Activated naive CD8-positive, alpha-beta T cell treated with anti-CD3 and anti-CD28 coated beads, Interleukin-2, amount 50 U/mL, for 24 hours (primary cell): ENCODE results near the gene AGTR1.
"Not testable (repeated sequence)": the region's sequence is repeated elsewhere in the genome, so short reads cannot be mapped to it uniquely, and the experiment has no call there.

Source experiments
- ATAC-seq: fragments of 150-1000 bp; cut with Tn5 transposase; one replicate; pipeline ENCODE4 v1.10.0; 2021
- DNase-seq: peaks from one replicate; pipeline ENCODE4 v3.0.0; 2021
- H3K27ac Mint-ChIP-seq: one replicate; pipeline ENCODE4 v1.8.0; 2021; ENCODE audit warnings: mild to moderate bottlenecking, mixed read lengths
- H3K27me3 Mint-ChIP-seq: one replicate; pipeline ENCODE4 v1.8.0; 2021; ENCODE audit warnings: mixed read lengths
- H3K36me3 Mint-ChIP-seq: one replicate; pipeline ENCODE4 v1.8.0; 2021; ENCODE audit warnings: low read depth, mixed read lengths
- H3K4me1 Mint-ChIP-seq: one replicate; pipeline ENCODE4 v1.8.0; 2021; ENCODE audit warnings: mixed read lengths
- H3K4me3 Mint-ChIP-seq: one replicate; pipeline ENCODE4 v1.8.0; 2021; ENCODE audit warnings: mild to moderate bottlenecking, moderate library complexity, mixed read lengths
- H3K9me3 Mint-ChIP-seq: one replicate; pipeline ENCODE4 v1.8.0; 2021; ENCODE audit warnings: mixed read lengths

The AGTR1 gene

DNA sequence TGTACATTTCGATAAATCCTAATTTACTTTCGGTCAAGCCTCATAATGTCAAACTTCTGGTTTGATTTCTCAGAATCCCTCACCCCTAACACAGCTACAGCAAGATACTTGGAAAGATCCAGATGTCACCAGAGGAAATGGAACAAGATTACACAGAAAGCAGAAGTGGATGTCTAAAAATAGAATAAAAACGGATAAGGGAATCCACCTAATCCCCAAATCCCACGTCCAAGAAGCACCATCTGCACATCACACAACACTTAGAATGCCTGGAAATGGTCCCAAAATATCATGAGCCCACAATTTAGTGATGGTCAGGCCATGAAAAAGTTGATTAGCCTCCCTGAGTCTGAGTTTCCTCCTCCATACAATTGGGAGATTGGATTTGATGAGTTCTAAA is 61.7 kb downstream of the AGTR1 start:
- H3K9me3 Mint-ChIP-seq = no peaks in the 10 kb centered on the region
- H3K36me3 Mint-ChIP-seq = no peaks in the 10 kb centered on the region
- no peak overlapping the region for H3K4me3 Mint-ChIP-seq
- no peak for ATAC-seq
- DNase-seq = no peak
- H3K27me3 Mint-ChIP-seq = peaks cover 5% of the 10 kb centered on the region
- no peak overlapping the region for H3K27ac Mint-ChIP-seq
- H3K4me1 Mint-ChIP-seq = no peaks in the 10 kb centered on the region

DNA sequence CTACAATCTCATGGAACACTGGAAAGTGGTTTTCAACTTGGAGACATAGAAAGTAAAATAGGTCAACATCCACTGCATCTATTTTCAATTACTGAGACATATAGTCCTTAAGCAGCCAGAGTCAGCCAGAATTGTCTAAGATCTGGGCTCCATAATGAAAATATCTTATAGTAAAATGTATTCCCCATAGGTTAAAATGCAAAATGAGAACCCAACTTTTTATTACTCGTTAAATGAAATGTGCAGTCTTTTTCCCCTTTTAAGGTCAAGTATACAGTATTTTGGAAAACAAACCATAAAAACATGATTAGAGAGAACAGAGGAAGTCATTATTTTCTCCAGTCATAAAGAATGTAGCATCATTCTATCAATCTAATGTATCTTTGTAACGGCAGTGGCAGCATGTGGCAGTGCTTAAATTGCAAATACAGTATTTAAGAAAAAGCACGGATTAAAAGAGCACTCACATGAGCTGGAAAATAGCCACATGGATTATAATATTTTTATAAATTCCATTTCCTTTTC is 65.5 kb downstream of the AGTR1 start:
- Mint-ChIP-seq H3K27me3 (no peaks in the 10 kb centered on the region), H3K9me3 (peaks cover 2% of the 10 kb centered on the region), H3K27ac (no peak overlapping the region), H3K4me3 (no peak overlapping the region), H3K36me3 (no peaks in the 10 kb centered on the region), H3K4me1 (no peaks in the 10 kb centered on the region)
- ATAC-seq (no peak), DNase-seq (no peak)

DNA sequence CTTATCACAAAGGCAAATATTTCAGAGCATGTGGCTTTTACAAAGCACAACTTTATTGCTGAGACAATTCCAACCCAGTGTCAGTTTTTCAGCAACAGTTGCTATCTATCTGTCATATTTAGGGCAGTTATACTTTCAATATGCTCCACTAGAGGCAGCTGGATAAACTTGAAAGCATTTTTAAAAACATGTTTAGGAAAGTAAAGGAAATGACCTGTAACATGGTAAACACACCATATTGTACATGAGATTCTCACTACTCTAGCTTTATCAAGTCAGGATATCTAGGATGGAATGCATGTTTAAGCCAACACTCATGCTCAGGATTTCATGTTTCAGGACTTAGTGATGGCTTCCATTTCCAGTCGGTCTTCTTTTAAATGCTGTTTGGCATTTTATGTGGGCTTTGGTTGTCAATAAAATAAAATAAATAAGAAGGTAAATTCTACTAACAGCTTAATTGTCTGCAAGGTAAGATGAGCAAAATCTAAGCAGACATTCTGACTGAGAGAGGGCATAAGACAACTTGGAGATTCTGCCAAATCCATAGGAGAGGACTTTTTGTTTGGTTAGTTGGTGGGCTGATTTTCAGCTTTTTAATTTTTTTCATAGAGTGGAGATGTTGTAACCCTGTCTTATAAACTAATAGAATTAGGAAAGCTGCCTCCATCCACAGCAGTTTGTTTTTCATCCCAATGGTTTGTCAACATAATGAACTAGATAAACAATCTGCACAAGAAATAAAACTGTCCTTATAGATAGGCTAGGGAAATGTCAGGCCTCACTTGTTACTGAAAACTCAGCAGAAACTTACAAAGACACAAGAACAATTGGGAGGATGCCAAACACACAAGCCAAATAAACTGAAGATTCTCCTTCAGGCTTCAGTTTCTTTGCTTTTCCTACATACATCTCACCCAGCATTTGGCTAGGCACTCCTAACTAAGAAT is 66.6 kb downstream of the AGTR1 start:
- Mint-ChIP-seq H3K4me1 (no peaks in the 10 kb centered on the region), H3K27ac (no peak overlapping the region), H3K27me3 (no peaks in the 10 kb centered on the region), H3K9me3 (peaks cover 10% of the 10 kb centered on the region), H3K4me3 (no peak overlapping the region), H3K36me3 (no peaks in the 10 kb centered on the region)
- DNase-seq = no peak
- ATAC-seq = no peak

DNA sequence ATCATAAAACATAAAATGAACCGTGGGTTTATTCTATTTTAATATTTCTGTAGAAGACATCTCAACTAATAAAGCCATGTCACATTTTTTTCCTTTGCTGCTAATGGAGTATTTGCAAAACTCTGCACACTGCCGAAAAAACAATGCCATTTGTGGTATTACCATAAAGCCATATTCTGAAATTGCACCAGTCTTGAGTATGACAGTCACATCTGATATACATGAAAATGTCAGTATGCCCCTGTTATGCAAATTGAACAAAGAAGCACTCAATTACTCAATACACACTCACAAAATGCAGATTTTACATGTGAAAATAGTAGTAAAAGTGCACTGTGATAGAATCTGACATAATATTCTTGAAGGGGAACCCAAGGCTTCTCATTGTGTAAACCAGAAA is 74.7 kb downstream of the AGTR1 start:
- no peaks in the 10 kb centered on the region for H3K36me3 Mint-ChIP-seq
- no peak overlapping the region for H3K4me3 Mint-ChIP-seq
- no peaks in the 10 kb centered on the region for H3K4me1 Mint-ChIP-seq
- peaks cover 23% of the 10 kb centered on the region for H3K9me3 Mint-ChIP-seq
- H3K27me3 Mint-ChIP-seq = no peaks in the 10 kb centered on the region
- no peak overlapping the region for H3K27ac Mint-ChIP-seq
- no peak for ATAC-seq
- DNase-seq = no peak

DNA sequence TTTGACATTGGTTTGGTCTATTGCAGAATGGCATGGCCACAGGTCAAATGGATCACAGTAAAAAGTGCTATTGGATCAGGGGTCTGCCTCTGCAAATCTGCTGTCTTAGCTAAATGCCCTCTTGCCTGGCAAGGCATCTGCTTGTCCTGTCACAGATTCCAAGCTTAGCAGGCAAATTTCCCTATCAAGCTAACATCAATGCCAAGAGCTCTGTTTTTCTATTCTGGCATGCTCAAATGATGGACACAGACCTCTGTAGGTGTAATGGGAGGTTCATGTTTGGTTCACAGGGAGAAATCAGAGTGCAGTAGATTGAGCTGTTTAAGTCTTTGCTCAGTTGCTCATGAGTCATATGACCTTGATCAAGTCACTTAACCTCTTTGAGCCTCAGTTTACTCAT is 75.1 kb downstream of the AGTR1 start:
- ATAC-seq (no peak), DNase-seq (no peak)
- Mint-ChIP-seq H3K9me3 (peaks cover 23% of the 10 kb centered on the region), H3K4me3 (no peak overlapping the region), H3K4me1 (no peaks in the 10 kb centered on the region), H3K27ac (no peak overlapping the region), H3K27me3 (no peaks in the 10 kb centered on the region), H3K36me3 (no peaks in the 10 kb centered on the region)

DNA sequence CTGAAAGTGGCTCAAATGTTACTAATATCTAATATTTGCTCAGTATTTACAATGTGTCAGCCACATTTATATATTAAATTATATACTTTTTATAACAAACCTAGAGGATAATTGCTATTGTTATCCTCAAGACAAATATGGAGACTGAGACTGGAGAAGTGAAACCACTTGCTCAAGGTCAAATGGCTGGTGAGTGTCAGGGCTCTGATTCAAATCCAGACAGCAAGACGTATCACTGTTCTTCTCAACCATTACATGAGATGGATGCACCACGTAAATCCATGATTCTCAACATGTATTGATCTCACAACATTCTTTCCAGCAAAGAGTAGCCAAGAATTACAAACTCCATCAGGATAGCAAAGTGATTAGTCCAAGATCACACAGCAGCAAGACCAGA is 76.1 kb downstream of the AGTR1 start:
- H3K27me3 Mint-ChIP-seq = no peaks in the 10 kb centered on the region
- no peak overlapping the region for H3K4me3 Mint-ChIP-seq
- H3K9me3 Mint-ChIP-seq = peaks cover 18% of the 10 kb centered on the region
- no peaks in the 10 kb centered on the region for H3K4me1 Mint-ChIP-seq
- no peak for ATAC-seq
- no peak overlapping the region for H3K27ac Mint-ChIP-seq
- H3K36me3 Mint-ChIP-seq = no peaks in the 10 kb centered on the region
- DNase-seq = no peak

DNA sequence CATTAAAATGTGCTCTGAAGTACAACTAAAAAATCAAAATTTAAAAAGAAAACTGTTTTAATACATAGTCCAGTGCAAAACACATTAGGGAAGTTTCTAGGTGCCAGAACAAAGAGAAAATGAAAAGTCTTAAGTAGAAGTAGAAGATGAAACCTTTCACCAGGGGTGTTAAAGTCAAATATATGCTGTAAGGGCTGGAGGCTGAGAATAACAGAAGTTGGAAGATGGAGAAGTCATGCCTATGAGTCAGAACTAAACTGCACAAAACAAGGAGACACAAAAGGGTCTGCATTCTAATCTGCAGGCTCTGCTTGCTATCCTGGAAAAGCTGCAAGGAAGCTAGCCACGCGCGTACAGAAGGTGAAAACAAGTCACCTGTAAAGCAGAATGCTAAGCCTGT is 81.2 kb downstream of the AGTR1 start:
- Mint-ChIP-seq H3K4me3 (no peak overlapping the region), H3K36me3 (no peaks in the 10 kb centered on the region), H3K27me3 (no peaks in the 10 kb centered on the region), H3K9me3 (peaks cover 4% of the 10 kb centered on the region), H3K4me1 (no peaks in the 10 kb centered on the region), H3K27ac (no peak overlapping the region)
- ATAC-seq (no peak), DNase-seq (no peak)

DNA sequence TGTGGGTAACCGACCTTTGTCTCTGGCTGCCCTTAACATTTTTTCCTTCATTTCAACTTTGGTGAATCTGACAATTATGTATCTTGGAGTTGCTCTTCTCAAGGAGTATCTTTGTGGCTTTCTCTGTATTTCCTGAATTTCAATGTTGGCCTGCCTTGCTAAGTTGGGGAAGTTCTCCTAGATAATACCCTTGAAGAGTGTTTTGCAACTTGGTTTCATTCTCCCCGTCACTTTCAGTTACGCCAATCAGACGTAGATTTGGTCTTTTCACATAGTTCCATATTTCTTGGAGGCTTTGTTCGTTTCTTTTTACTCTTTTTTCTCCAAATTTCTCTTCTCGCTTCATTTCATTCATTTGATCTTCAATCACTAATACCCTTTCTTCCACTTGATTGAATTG is 87.3 kb downstream of the AGTR1 start:
- not testable (repeated sequence) for H3K27me3 Mint-ChIP-seq, H3K4me1 Mint-ChIP-seq, ATAC-seq, H3K27ac Mint-ChIP-seq, H3K4me3 Mint-ChIP-seq, DNase-seq, H3K36me3 Mint-ChIP-seq, H3K9me3 Mint-ChIP-seq

DNA sequence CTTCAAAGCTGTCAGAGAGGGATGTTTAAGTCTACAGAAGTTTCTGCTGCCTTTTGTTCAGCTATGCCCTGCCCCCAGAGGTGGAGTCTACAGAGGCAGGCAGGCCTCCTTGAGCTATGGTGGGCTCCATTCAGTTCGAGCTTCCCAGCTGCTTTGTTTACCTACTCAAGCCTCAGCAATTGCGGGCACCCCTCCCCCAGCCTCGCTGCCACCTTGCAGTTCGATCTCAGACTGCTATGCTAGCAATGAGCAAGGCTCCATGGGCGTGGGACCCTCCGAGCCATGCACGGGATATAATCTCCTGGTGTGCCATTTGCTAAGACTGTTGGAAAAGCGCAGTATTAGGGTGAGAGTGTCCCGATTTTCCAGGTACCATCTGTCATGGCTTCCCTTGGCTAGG is 88.5 kb downstream of the AGTR1 start:
- not testable (repeated sequence) for H3K4me1 Mint-ChIP-seq, H3K36me3 Mint-ChIP-seq, H3K4me3 Mint-ChIP-seq, H3K27me3 Mint-ChIP-seq, H3K9me3 Mint-ChIP-seq, ATAC-seq, DNase-seq, H3K27ac Mint-ChIP-seq

DNA sequence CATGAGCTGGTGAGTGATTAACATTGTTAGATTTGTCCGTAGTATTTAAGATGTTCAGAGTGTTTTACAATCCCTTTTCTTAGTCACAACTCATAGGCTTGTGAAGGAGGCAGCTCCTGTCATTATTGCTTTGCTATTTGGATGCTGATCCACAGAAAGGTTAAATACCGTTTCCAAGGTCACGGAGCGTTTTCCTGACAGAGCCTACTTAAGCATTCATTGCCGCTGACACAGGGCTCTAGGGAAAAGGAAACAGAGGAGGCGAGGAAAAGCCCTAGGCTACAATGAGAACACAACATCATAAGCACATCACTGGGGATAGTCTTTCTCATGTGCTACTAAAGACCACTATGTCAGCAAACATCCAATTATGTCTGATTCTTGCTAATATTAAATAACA is 91.4 kb downstream of the AGTR1 start:
- Mint-ChIP-seq H3K4me1 (no peaks in the 10 kb centered on the region), H3K9me3 (no peaks in the 10 kb centered on the region), H3K27me3 (peaks cover 2% of the 10 kb centered on the region), H3K36me3 (no peaks in the 10 kb centered on the region), H3K4me3 (no peak overlapping the region), H3K27ac (no peak overlapping the region)
- DNase-seq (no peak), ATAC-seq (no peak)

DNA sequence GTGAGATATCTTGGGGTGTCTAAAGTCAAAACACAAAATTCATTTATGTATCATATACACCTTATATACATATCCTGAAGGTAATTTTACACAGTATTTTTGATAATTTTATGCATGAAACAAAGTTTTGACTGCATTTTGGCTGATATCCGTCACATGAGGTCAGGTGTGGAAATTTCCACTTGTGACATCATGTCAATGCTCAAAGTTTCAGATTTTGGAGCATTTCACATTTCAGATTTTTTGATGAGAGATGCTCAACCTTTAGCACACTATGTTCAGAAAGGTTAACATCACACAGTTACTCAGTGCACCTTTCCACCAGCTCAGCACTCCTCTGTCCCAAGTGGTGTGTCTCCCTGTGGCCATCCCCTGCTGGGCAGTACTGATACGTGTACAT is 92.2 kb downstream of the AGTR1 start:
- DNase-seq (no peak), ATAC-seq (no peak)
- H3K4me3 Mint-ChIP-seq = no peak overlapping the region
- no peaks in the 10 kb centered on the region for H3K9me3 Mint-ChIP-seq
- H3K27ac Mint-ChIP-seq = no peak overlapping the region
- H3K36me3 Mint-ChIP-seq = no peaks in the 10 kb centered on the region
- H3K4me1 Mint-ChIP-seq = no peaks in the 10 kb centered on the region
- peaks cover 2% of the 10 kb centered on the region for H3K27me3 Mint-ChIP-seq

DNA sequence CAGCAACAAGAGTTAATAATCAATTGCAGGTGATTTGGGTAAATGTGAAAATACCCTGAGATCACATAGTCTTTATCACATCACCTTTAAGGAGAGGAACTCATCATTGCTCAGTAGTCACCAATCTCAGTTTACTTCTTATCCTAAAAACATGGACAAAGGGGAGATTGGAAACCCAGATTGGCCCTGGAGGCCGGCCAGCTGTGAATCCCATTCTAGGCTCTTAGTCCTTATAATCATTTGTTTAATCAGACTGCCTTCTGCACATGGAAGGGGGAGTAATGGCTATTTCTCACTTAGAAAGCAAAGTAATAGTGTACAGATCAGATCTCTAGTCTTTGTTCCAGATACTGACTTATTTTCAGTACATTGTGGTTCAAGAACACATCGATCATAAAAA is 92.7 kb downstream of the AGTR1 start:
- H3K27ac Mint-ChIP-seq = no peak overlapping the region

DNA sequence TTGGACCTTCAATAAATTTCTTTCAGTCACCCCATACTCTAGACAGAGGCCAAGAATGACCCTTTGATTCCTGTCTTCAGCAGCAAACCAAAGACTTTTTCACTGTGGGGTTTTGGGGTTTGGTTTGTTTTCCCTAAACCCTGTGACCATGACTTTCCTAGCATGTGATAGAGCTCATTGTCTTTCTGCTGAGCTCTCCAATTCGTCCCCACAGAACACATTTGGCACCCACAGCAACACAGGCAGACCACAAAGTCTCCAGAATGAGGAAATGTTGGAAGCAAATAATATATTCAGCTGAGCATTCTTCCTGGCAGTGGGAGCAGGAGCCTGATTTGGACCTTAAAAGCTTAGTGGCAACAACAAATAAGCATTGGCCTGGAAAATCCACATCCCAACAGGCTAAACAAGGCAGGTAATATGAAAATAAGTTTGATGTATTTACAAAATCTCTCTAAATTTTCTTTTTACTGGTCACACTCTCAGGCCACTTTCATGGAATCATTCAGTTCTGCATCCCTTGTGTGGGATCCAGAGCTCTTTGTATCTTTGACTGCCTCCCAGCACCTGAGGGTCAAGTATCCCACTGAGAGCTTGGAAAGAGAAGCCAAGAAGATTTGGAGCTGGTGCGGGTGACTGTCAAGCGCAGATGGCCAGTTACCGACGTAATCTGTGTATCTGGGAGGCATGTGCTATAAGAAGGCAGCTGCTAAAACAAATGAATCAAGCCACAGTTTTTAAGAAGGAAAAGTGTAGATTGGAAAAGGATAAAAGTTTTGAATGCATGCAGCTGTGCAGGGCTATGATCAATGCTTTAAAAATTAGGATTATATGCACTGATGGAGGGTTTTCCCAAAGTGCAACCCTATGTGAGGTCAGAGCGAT is 93.4 kb downstream of the AGTR1 start:
- DNase-seq (no peak), ATAC-seq (no peak)
- Mint-ChIP-seq H3K36me3 (no peaks in the 10 kb centered on the region), H3K27ac (no peak overlapping the region), H3K27me3 (peaks cover 2% of the 10 kb centered on the region), H3K4me1 (no peaks in the 10 kb centered on the region), H3K9me3 (no peaks in the 10 kb centered on the region), H3K4me3 (no peak overlapping the region)

More for the DNA sequence above, 92.7 kb downstream of the AGTR1 start:
- no peak for ATAC-seq
- no peaks in the 10 kb centered on the region for H3K9me3 Mint-ChIP-seq
- DNase-seq = no peak
- no peaks in the 10 kb centered on the region for H3K4me1 Mint-ChIP-seq
- peaks cover 2% of the 10 kb centered on the region for H3K27me3 Mint-ChIP-seq
- H3K36me3 Mint-ChIP-seq = no peaks in the 10 kb centered on the region
- no peak overlapping the region for H3K4me3 Mint-ChIP-seq

DNA sequence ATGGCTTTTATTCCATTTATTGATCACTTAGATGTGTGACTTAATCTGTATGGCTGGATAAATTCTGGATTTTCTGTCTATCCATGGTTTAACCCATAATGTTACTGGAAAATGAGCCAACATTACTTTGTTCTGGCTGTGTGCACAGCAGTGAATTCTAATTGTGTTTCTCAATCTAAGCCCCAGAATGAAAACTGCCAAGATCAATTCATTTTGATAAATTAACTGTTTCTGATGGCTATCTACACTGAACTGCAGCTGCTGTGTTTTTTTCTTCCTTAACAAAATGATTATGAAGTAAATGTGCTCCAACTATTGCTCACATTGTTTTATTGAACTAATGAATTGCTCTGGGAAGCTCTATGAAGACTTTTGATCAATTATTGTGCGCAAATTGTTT is 94.2 kb downstream of the AGTR1 start:
- H3K9me3 Mint-ChIP-seq = no peaks in the 10 kb centered on the region
- no peak overlapping the region for H3K4me3 Mint-ChIP-seq
- no peaks in the 10 kb centered on the region for H3K4me1 Mint-ChIP-seq
- no peak overlapping the region for H3K27ac Mint-ChIP-seq
- H3K27me3 Mint-ChIP-seq = peaks cover 2% of the 10 kb centered on the region
- ATAC-seq = no peak
- H3K36me3 Mint-ChIP-seq = no peaks in the 10 kb centered on the region
- DNase-seq = no peak

DNA sequence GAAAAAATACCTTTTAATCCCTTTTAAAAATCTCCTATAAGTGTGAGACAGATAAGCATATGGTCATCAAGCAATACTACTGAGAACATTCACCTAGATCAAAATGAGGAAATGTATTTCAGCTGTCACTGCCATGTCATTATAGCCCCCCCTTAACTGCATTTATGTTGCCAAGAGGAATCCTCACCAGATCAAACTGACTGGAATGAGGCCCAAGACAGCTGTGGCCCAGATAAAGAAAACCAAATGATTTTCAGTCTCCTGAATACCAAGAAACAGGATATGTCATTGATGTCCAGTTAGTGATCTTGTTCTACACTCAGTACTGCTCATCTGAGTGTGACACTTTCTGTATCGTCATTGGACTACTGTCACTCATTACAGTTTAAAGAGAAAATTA is 94.8 kb downstream of the AGTR1 start:
- Mint-ChIP-seq H3K4me1 (no peaks in the 10 kb centered on the region), H3K9me3 (no peaks in the 10 kb centered on the region), H3K36me3 (no peaks in the 10 kb centered on the region), H3K4me3 (no peak overlapping the region), H3K27me3 (no peaks in the 10 kb centered on the region), H3K27ac (no peak overlapping the region)
- ATAC-seq = no peak
- DNase-seq = no peak
